RWPE1 (cell line): ENCODE results near the gene NRK.
"Not testable (repeated sequence)": the region's sequence is repeated elsewhere in the genome, so short reads cannot be mapped to it uniquely, and the experiment has no call there.

Experiments used
- CTCF ChIA-PET: fragments of 350-600 bp; sonication (Branson Sonifier 250); formaldehyde crosslinking; extraction: SDS; loops from one replicate; lab custom pipeline; 2021; lab: Yijun Ruan, JAX
- POLR2A ChIA-PET: fragments of 400-600 bp; formaldehyde crosslinking; extraction: SDS; loops from one replicate; lab custom pipeline; 2020; ENCODE audit warnings: antibody characterized with exemption; ENCODE audit not compliant: low non-redundant PET; lab: Yijun Ruan, JAX
- DNase-seq: peaks from one replicate; pipeline ENCODE4 v3.0.0; 2012; ENCODE audit warnings: low spot score
- H3K27ac ChIP-seq: fragments of 450-650 bp; 2 replicates; pipeline ENCODE4 v1.5.1; 2017
- TF ChIP-seq, protein P1 (sequence below): fragments of 450-650 bp; conservative IDR thresholded peaks from 2 replicates; pipeline ENCODE4 v1.5.1; 2017; ENCODE audit warnings: low read depth, mild to moderate bottlenecking

NRK gene

DNA sequence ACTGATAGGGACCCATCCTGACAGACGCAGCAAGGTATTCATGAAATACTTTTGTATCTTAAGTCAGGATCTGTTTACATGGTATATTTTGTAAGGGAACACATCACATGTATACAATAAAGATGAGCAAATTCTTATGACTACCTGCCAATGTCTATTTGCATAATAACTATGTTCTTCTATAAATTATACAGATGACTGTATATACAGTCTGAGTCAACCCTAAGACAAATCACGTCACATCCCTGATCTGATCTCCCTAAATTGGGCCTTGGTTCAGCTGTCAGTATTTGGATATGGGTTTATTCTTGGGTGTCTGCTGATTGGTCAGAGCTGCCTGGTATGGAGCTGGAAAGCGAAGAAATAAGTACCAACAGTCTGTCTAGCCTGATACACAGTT lies 122.9 kb downstream of the NRK start:
- no peak overlapping the region for H3K27ac ChIP-seq
- TF ChIP-seq, protein P1, sequence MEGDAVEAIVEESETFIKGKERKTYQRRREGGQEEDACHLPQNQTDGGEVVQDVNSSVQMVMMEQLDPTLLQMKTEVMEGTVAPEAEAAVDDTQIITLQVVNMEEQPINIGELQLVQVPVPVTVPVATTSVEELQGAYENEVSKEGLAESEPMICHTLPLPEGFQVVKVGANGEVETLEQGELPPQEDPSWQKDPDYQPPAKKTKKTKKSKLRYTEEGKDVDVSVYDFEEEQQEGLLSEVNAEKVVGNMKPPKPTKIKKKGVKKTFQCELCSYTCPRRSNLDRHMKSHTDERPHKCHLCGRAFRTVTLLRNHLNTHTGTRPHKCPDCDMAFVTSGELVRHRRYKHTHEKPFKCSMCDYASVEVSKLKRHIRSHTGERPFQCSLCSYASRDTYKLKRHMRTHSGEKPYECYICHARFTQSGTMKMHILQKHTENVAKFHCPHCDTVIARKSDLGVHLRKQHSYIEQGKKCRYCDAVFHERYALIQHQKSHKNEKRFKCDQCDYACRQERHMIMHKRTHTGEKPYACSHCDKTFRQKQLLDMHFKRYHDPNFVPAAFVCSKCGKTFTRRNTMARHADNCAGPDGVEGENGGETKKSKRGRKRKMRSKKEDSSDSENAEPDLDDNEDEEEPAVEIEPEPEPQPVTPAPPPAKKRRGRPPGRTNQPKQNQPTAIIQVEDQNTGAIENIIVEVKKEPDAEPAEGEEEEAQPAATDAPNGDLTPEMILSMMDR: no peak
- ChIA-PET POLR2A (no interaction called here), CTCF (no interaction called here)
- no peak for DNase-seq

DNA sequence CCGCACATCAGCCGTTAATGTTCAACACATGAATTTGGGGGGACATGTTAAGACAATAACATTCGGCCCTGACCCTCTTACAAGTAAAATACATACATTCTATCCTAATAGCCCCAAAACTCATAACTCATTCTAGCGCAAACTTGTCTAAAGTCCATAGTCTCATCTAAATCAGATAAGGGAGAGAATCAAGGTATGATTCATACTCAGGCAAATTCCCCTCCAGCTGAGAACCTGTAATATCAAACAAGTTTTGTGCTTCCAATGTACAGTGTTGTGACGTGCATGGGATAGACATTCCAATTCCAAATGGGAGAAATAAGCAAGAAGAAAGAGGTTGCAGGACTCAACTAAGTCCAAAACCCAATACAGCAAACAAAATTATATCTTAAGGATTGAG lies 147.1 kb downstream of the NRK start:
- CTCF ChIA-PET: no interaction called here
- no peak overlapping the region for H3K27ac ChIP-seq
- POLR2A ChIA-PET: no interaction called here
- DNase-seq: no peak
- TF ChIP-seq, protein P1: no peak

DNA sequence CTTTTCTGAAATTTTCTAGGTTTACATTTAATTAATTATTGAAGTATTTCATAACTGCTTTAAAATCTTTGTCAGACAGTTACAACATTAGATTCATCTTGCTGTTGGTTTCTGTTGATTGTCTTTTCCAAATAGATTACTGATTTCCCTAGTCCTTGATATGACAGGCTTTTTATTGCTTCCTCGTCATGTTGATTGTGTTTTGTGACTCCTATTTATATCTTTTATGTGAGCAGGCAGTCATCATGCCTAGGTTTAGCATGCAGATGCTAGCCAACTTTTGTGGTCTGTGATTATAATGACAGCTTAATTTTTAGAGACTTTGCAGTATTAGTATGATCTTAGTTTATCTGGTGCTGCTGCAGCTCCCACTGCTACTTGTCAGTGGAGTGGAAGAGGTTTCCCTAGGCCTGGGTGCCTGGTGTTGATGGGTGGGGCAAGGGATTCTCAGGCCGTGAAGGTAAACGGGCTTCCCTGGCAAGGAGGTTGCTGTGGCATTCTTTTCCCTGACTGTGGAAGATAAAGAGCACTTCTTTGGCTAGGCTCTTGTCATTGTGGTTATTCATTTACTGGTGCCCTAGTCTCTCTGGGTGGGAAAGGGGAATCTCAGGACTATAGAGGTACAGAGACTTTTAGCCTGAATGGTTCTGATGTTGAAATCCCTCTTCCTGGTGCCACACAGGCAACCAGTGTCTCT lies 150.5 kb downstream of the NRK start:
- no peak overlapping the region for H3K27ac ChIP-seq
- CTCF ChIA-PET: interaction anchor here (0.6 kb wide), 1 partner anchor 155 kb away, joined by 7 read pairs; no protein-coding TSS in a partner anchor
- TF ChIP-seq, protein P1: no peak
- POLR2A ChIA-PET: no interaction called here
- no peak for DNase-seq

DNA sequence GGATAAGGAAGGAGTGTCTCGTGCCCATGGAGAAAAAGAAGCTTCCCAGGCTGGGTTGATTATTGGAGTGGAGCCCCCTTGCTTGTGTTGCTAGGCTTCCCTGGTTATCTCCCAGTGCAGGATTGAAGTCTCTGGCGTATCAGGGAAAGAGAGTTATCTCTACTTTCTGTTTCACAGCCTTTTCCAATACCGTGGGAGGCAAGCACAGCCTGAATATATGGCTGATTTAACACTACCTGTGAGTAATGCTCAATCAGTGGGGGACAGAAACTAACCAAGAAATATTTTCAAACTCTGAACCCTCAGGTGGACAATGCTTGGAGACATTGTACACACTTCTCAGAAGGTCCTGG lies 151.0 kb downstream of the NRK start:
- POLR2A ChIA-PET: no interaction called here
- no peak overlapping the region for H3K27ac ChIP-seq
- DNase-seq: no peak
- CTCF ChIA-PET: interaction anchor here (0.6 kb wide), 1 partner anchor 155 kb away, joined by 7 read pairs; no protein-coding TSS in a partner anchor
- TF ChIP-seq, protein P1: no peak

DNA sequence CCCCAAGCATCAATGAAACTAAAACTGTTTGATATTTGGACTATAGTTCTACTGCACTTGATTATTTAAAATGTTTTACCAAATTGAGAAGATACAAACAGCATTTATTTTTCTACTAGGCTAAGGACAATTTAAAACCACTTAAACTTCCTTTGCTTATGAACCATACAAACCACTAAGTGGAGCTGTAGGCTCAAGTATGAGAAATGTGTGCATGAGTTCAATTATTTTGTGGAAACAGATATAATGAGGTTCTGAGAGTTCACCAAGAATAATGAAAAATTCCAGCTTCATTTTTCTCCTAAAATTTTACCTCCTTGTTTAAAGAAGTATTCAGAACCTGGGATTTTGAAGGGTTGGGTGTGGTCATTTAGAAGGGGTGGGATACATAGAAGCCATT lies 153.0 kb downstream of the NRK start:
- no peak for DNase-seq
- TF ChIP-seq, protein P1: no peak
- H3K27ac ChIP-seq: no peak overlapping the region
- POLR2A ChIA-PET: no interaction called here
- CTCF ChIA-PET: interaction anchor here (0.6 to 0.8 kb wide), 4 partner anchors 118 to 1590 kb away, joined by 3 to 4 read pairs (median 3); no protein-coding TSS in a partner anchor

DNA sequence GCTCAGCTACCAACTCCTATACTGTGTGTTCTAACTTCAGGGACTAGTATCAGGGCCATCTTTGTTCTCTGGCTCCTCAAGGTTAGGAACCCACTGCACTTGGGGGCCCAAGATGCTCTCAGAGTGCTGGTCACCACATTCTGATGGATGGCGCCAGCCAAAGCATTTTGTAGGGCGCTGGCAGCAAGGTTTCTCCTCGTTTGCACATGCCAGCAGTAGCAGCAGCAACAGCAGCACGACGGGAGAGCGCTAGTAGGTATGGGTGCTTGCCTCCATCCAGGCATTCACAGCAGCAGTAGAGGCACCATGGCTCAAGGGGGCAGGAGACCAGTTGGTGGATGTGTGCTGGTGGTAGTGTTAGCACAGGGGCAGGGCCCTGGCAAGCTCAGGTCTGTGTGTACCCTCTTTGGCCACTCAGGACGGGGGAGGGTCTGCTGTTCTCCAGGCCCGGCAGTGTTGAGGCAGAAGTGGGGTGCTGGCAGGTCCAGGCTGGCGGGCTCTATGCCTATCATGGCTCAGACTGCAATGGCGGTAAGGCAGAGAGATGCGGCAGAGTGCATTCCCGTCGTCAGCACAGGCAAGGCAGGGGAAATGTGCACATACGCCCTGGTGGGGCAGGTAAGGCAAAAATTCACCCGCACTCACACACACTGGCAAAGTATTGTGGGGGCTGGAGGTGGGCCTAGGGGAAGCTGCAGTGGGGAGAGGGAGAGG lies 159.6 kb downstream of the NRK start:
- POLR2A ChIA-PET: no interaction called here

DNA sequence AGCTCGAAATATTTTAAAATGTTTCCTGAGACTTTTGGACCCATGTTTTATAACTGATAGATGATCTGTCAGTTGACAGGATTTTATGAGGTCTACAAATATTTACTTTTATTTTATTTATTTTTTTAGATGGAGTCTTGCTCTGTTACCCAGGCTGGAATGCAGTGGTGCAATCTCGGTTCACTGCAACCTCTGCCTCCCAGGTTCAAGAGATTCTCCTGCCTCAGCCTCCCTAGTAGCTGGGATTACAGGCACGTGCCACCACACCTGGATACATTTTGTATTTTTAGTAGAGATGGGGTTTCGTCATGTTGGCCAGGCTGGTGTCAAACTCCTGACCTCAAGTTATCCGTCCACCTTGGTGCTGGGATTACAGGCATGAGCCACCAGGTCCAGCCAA lies 166.1 kb downstream of the NRK start:
- POLR2A ChIA-PET, H3K27ac ChIP-seq, CTCF ChIA-PET, DNase-seq: not testable (repeated sequence)

More for the DNA sequence above, 159.6 kb downstream of the NRK start:
- no peak overlapping the region for H3K27ac ChIP-seq
- CTCF ChIA-PET: no interaction called here
- TF ChIP-seq, protein P1: no peak
- no peak for DNase-seq
